Heart right ventricle (tissue), 16 donors: ENCODE results near the gene TTL. TPM values are rescaled to one million over a fixed set of nuclear protein-coding genes. Genes with fewer than 3 reads are reported as not detected.

ENCODE experiments used
- ATAC-seq, 8 donors: fragments of 200-7000 bp; cut with Tn5 transposase; one replicate each; pipeline ENCODE4 v1.9.1; 2020; ENCODE audit warnings: mild to moderate bottlenecking in 8 of 8, moderate library complexity in 8 of 8, moderate number of reproducible peaks in 1 of 8
- DNase-seq, 2 donors: peaks; one replicate each; pipeline ENCODE4 v3.0.0-alpha.2; 2020
- H3K27ac ChIP-seq, 10 donors: fragments of 200-600 bp; sonication (generic) in 2 of 10; one replicate each; pipeline versions ENCODE4 v1.5.0 to v1.8.0; 2020 to 2022; ENCODE audit warnings: mild to moderate bottlenecking in 3 of 10
- H3K27me3 ChIP-seq, 7 donors: fragments of 200-600 bp; one replicate each; pipeline ENCODE4 v1.8.0; 2021 to 2022; ENCODE audit warnings: mild to moderate bottlenecking in 2 of 7
- H3K36me3 ChIP-seq, 9 donors: fragments of 200-600 bp; sonication (generic) in 1 of 9; one replicate each; pipeline versions ENCODE4 v1.5.0 to v1.8.0; 2020 to 2022; ENCODE audit warnings: mild to moderate bottlenecking in 2 of 9
- H3K4me1 ChIP-seq, 9 donors: fragments of 200-600 bp; sonication (generic) in 1 of 9; one replicate each; pipeline versions ENCODE4 v1.5.0 to v1.8.0; 2020 to 2022; ENCODE audit warnings: mild to moderate bottlenecking in 4 of 9
- H3K4me3 ChIP-seq, 10 donors: fragments of 200-600 bp; sonication (generic) in 2 of 10; one replicate each; pipeline versions ENCODE4 v1.5.0 to v1.8.0; 2020 to 2022; ENCODE audit warnings: mild to moderate bottlenecking in 7 of 10, moderate library complexity in 2 of 10
- H3K9me3 ChIP-seq, 11 donors: fragments of 200-600 bp in 10 of 11; sonication (generic) in 2 of 11; one replicate each; pipeline versions ENCODE4 v1.5.0 to v1.8.0; 2013 to 2022; ENCODE audit warnings: mild to moderate bottlenecking in 2 of 11, control low read depth in 1 of 11, moderate library complexity in 1 of 11
- WGBS, 2 donors: extraction: QIAGEN DNeasy Blood & Tissue Kit; methylation state at CpG; one replicate each; pipeline ENCODE4 v1.1.7; 2013; ENCODE audit warnings: inconsistent platforms in 1 of 2; 5-methylcytosine and 5-hydroxymethylcytosine counted together
- intact Hi-C, 10 donors: fragments of 100-400 bp; cut with DNase I; formaldehyde crosslinking; loops; one replicate each; pipeline versions ENCODE4 v1.11.1 to v1.14.2; 2022
- polyA plus RNA-seq, 2 donors: library from polyadenylated mRNA; stranded (reverse); fragments of 200-250 nt; gene quantifications; one replicate each; pipeline ENCODE4 v1.2.3, GENCODE V29; 2013
- total RNA-seq, 10 donors: library from RNA; stranded (reverse); fragmentation: NEBNext Ultra II Directional in 3 of 10; extraction: Animal tissue kit (Norgen Biotek cat#: 25700) in 3 of 10; gene quantifications; one replicate each; pipeline versions ENCODE4 v1.2.1 to v1.2.4, GENCODE V29; 2021 to 2023
- TF ChIP-seq, protein P1 (sequence below), 9 donors: fragments of 200-600 bp; sonication (generic) in 2 of 9; IDR thresholded peaks; one replicate each; pipeline versions ENCODE4 v1.5.0 to v1.8.0; 2021 to 2022; ENCODE audit warnings: antibody characterized with exemption in 9 of 9, mild to moderate bottlenecking in 5 of 9, moderate library complexity in 1 of 9
- donor health status: Arrhythmogenic right ventricular cardiomyopathy.
- donor health status: ischemic (EF 13 %, LVEDD 7.1; RV severe dilation, severe dysfunction).
- donor health status: healthy with polysubstance abuse.
- donor health status: DM: no; HTN: yes; CAD: no.
- donor health status: DM: no; HTN: no; CAD: no.
- donor health status: ischemic (EF 25% LVEDD 6.9; RV normal size, moderate dysfunction).
- donor health status: ischemic (EF 25% LVEDD 5.7; RV mildly dilated, moderate dysfunction).
- donor health status: healthy.
- donor health status: DM: yes; HTN: yes; CAD: no.
- donor health status: Ischemic cardiomyopathy.
- donor health status: ischemic (EF 35%, LVEDD 5.7; RV mildly dilated, moderate dysfunction).
- donor health status: nonischemic (EF 11% LVEDD 7.7; RV severe dilation, severe dysfunction).
- donor health status: DM: yes; HTN: yes; CAD: no.
- donor health status: PGD.
- donor health status: ischemic (EF 29% LVEDD 5.4; RV normal size, mild dysfunction).
- donor health status: nonischemic (EF 23%, LVEDD 6.1; RV moderate dilation, normal function).

Gene TTL
- total and polyA plus RNA-seq, 12 donors, result 12.9 to 54.5 (median 46.4) TPM

DNA sequence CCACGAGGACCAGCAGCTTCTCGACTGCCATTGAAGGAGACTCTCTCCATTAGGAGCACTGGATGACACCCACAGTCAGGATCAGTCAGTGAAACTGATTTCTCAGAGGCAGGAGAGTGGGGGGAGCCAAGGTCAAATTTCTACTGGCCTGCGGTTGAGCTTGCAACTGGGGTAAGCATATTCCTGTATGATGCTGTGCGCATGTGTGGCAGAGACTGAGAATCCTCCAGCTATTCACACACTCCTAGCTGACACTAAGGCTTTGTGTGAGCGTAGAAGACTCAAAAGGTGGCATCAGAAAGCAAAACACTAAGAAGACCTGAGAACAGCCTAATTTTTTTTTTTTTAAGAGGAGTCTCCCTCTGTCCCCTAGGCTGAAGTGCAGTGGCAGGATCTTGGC, 19.8 kb upstream of the TTL start:
- no peak for DNase-seq
- no peak overlapping the region for H3K27ac ChIP-seq
- peaks cover 0 to 14% (median 0%) of the 10 kb centered on the region in 7 donors for H3K27me3 ChIP-seq
- no peak for ATAC-seq
- TF ChIP-seq, protein P1, sequence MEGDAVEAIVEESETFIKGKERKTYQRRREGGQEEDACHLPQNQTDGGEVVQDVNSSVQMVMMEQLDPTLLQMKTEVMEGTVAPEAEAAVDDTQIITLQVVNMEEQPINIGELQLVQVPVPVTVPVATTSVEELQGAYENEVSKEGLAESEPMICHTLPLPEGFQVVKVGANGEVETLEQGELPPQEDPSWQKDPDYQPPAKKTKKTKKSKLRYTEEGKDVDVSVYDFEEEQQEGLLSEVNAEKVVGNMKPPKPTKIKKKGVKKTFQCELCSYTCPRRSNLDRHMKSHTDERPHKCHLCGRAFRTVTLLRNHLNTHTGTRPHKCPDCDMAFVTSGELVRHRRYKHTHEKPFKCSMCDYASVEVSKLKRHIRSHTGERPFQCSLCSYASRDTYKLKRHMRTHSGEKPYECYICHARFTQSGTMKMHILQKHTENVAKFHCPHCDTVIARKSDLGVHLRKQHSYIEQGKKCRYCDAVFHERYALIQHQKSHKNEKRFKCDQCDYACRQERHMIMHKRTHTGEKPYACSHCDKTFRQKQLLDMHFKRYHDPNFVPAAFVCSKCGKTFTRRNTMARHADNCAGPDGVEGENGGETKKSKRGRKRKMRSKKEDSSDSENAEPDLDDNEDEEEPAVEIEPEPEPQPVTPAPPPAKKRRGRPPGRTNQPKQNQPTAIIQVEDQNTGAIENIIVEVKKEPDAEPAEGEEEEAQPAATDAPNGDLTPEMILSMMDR (IDR thresholded peaks at IDR 0.05), result no peak
- H3K9me3 ChIP-seq, result peaks cover 0 to 3% (median 0%) of the 10 kb centered on the region in 11 donors
- H3K4me3 ChIP-seq, result no peak overlapping the region
- no peaks in the 10 kb centered on the region for H3K4me1 ChIP-seq
- H3K36me3 ChIP-seq, result no peaks in the 10 kb centered on the region
- intact Hi-C loops, result no loop called here
- WGBS, 2 donors, result 70 to 77% methylated on average over 5 of the region's 5 CpGs

DNA sequence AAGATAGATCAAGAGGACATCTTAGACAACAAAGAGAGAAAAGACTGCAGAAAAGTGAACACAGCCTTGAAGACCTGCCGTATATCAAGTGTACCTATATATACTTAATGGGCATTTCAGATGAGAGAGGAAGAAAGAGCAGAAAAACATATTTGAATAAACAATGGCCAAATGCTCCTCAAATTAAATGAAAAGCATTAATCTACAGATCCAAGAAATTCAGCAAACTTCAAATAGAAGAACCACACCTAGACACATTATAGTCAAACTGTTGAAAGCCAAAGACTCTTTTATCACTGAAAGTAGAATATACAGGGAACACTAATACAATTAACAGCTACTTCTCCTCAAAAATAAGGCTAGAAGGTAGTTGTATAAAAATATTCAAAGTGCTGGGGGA, 18.7 kb upstream of the TTL start:
- TF ChIP-seq, protein P1 (IDR thresholded peaks at IDR 0.05), result no peak

DNA sequence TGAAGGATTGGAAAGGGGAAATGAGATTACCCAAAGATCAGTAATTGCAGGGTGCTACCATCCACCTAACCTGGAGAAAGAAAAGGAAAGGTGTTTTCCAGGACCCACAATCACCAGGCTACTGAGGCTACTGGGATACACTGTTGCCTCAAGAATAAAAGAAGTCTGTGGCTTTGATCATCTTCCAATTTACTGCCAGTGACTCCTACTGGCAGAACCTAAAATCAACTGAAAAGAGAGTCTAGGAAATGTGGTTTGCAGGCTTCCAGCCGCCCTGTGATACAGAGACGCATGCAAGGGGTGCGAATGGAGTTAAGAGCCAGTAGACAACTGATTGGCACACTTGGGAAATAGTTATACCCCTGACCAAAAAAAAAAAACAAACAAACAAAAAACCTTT, 16.6 kb upstream of the TTL start:
- no peaks in the 10 kb centered on the region for H3K36me3 ChIP-seq
- ATAC-seq (no peak), DNase-seq (no peak)
- H3K27ac ChIP-seq, result no peak overlapping the region
- H3K9me3 ChIP-seq, result peaks cover 0 to 10% (median 0%) of the 10 kb centered on the region in 11 donors
- 65 to 69% methylated on average over 3 of the region's 3 CpGs for WGBS, 2 donors
- TF ChIP-seq, protein P1 (IDR thresholded peaks at IDR 0.05), result peak in 1 of 9 donors; percentile 7
- H3K4me1 ChIP-seq, result no peaks in the 10 kb centered on the region
- H3K27me3 ChIP-seq, result peaks cover 0 to 14% (median 0%) of the 10 kb centered on the region in 7 donors
- intact Hi-C loops, result no loop called here
- H3K4me3 ChIP-seq, result no peak overlapping the region

More for the DNA sequence above, 18.7 kb upstream of the TTL start:
- no peak overlapping the region for H3K4me3 ChIP-seq
- no peak overlapping the region for H3K27ac ChIP-seq
- DNase-seq (no peak), ATAC-seq (no peak)
- H3K36me3 ChIP-seq, result no peaks in the 10 kb centered on the region
- WGBS, 2 donors, result 90 to 94% methylated on average over 1 of the region's 1 CpG
- intact Hi-C loops, result no loop called here
- H3K27me3 ChIP-seq, result peaks cover 0 to 14% (median 0%) of the 10 kb centered on the region in 7 donors
- peaks cover 0 to 3% (median 0%) of the 10 kb centered on the region in 11 donors for H3K9me3 ChIP-seq
- H3K4me1 ChIP-seq, result no peaks in the 10 kb centered on the region

DNA sequence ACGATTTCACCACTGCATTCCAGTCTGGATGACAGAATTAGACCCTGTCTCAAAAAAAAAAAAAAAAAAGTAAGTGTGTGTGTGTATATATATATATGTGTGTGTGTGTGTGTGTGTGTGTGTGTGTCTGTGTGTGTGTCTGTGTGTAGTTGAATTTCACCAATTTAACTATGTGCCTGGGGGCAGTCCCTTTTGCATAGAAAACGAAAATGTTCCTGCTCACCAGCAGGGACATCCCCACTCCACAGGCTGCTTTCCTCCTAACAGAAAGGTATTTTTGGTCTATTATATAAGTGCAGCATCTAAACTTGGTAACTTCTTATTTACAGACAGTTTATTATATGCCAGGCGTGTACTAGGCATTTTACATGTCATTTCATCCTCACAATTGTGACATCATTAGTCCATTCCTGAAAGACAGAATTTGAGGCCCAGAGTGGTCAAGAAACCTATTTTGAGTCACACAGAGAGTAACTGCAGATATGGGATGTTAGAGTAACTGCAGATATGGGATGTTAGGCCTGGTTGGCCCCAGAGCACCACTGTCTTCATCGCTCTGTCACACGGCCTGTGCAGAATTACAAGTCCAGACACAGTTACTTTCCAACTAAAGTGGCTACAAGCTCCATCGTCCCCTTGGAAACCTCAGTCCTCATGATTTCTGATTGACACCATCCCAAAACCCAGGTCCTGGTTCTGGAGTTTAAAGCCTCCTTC, 9.3 kb upstream of the TTL start:
- Histone ChIP-seq H3K27me3 (no peaks in the 10 kb centered on the region), H3K9me3 (peaks cover 0 to 10% (median 0%) of the 10 kb centered on the region in 11 donors), H3K4me3 (no peak overlapping the region), H3K36me3 (no peaks in the 10 kb centered on the region), H3K4me1 (no peaks in the 10 kb centered on the region), H3K27ac (no peak overlapping the region)
- no peak for ATAC-seq
- DNase-seq, result no peak
- TF ChIP-seq, protein P1 (IDR thresholded peaks at IDR 0.05), result no peak
- intact Hi-C loops, result no loop called here
- WGBS, 2 donors, result 90% methylated on average over 6 of the region's 6 CpGs
